Erythroblast (primary cell): Measurements from ENCODE around the gene ETS1.

Experiments
- DNase-seq, 2 experiments: peaks; one replicate each; lab custom pipeline; 2025; lab: John Stamatoyannopoulos, UW
- GATA1 ChIP-seq: IDR thresholded peaks from 2 replicates; pipeline ENCODE4 v1.6.1; 2011; ENCODE audit warnings: low read depth, mild to moderate bottlenecking, control low read depth, low read length, moderate library complexity
- POLR2A ChIP-seq: IDR thresholded peaks from 2 replicates; pipeline ENCODE4 v1.6.1; 2011; ENCODE audit warnings: mild to moderate bottlenecking, low read length

ETS1 gene

GRCh38 chr11:128513915-128514681 is 73.3 kb downstream of the ETS1 start:
- TF ChIP-seq GATA1, result no peak
- TF ChIP-seq POLR2A, result no peak
- no peak for DNase-seq

- DNase-seq, result no peak
Observed at GRCh38 chr11:128512474-128512996, 74.8 kb downstream of the ETS1 start.

DNA sequence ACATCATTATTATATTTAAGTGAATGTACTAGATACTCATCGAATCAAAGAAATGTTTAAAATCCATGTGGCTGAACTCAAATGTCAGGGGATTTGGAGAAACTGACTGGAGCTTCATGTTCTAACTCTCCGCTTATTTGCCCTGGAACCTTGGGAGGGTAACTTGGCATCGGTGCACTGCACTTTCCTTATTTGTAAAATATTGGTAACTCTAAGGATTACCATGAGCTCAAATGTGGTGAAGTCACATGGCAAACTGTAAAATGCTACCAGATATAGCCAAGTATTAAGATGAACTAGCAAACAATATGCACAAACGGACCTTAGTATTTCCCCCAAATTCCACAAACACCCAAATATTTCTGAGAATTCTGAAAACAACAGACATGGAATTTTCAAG is 75.6 kb downstream of the ETS1 start:
- TF ChIP-seq GATA1, result no peak
- TF ChIP-seq POLR2A, result no peak
- no peak for DNase-seq

More at GRCh38 chr11:128512474-128512996, 74.8 kb downstream of the ETS1 start:
- no peak for TF ChIP-seq GATA1
- no peak for TF ChIP-seq POLR2A

- no peak for DNase-seq
- TF ChIP-seq GATA1 (no peak), POLR2A (no peak)
Observed at GRCh38 chr11:128509621-128510389, 77.6 kb downstream of the ETS1 start.

DNA sequence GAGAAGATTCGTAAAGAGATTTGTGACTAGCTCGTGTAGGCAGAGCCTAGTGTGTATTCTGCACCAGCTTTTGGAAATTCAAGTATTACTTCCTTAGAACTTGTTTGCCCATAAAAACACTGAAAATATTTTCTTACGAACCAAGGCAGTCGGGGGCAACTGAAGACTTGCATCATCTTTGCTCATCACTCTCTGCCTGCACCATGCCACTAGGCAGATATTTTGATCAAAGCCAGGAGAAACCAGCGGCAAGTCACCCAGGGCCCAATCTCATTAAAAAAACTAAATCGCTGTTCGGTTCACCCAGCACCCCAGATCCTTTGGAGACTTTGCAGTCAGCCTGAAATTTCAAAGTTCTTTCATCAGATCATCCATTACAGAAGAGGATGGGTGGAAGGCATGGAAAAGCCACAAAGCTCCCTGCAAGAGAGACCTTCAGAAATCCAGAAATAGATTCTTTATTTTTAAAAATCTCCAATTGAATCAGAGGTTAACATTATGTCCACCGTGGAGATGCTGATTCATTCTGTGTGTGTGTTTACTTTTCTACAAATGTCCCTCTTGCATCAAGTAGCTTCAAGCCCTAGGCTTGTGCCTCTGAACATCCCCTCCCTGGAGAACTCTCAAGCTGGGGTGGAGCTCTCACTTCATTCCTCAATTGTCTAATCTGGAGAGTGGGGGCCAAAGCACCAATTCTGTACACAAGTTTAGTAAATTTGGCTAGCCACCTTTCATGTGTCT is 78.4 kb downstream of the ETS1 start:
- no peak for TF ChIP-seq GATA1
- TF ChIP-seq POLR2A, result no peak

GRCh38 chr11:128507936-128508335 is 79.4 kb downstream of the ETS1 start:
- TF ChIP-seq POLR2A (no peak), GATA1 (no peak)
- no peak for DNase-seq

More for the DNA sequence above, 78.4 kb downstream of the ETS1 start:
- DNase-seq, result no peak

GRCh38 chr11:128506999-128507611 is 80.3 kb downstream of the ETS1 start:
- DNase-seq, result no peak

DNA sequence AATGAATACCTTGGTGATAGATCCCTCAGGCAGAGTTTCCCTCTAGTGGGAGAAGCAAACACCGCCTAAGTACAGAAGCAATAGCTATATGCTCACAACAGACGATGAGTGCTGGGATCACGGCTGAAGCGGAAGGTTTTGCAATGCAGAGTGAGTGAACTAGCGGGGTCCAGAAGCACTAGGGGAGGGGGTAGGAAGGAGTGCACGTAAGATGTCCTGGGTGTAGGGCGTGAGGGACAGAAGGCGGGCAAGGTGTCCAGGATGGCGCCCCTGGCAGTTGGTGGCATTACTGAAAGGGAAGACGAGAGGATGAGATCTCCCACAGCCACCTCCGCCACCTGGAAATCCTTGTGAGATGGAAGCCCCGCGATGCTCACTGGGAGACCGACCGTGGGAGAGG is 81.0 kb downstream of the ETS1 start:
- TF ChIP-seq GATA1 (no peak), POLR2A (no peak)
- DNase-seq, result no peak

More at GRCh38 chr11:128506999-128507611, 80.3 kb downstream of the ETS1 start:
- TF ChIP-seq GATA1, result no peak
- no peak for TF ChIP-seq POLR2A

- TF ChIP-seq POLR2A (no peak), GATA1 (no peak)
- DNase-seq, result no peak
Observed at GRCh38 chr11:128505449-128506065, 81.8 kb downstream of the ETS1 start.

DNA sequence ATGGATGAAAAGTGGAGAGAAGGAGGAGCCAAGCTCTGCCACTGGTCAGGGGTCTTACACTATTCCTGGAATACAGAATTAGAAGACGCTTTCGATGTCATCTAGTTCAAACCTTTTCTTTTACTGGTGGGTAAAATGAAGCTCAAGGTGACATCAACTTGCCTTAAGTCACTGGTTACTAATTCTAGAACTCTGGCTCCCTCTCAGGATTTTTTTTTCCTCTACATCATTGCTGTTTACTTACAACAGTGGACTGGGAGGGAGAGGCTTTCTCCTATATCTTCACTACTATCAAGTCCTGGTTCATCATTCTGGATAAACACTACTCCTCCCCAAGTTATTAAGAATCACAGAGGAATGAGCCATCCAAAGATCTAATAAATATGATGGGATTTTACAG is 82.9 kb downstream of the ETS1 start:
- TF ChIP-seq GATA1 (no peak), POLR2A (no peak)
- no peak for DNase-seq

- DNase-seq, result no peak
- TF ChIP-seq GATA1 (no peak), POLR2A (no peak)
Observed at GRCh38 chr11:128503245-128503991, 83.9 kb downstream of the ETS1 start.

- TF ChIP-seq GATA1 (no peak), POLR2A (no peak)
- DNase-seq, result no peak
Observed at GRCh38 chr11:128502726-128503125, 84.6 kb downstream of the ETS1 start.
